ENCODE measurements around the gene OR14K1.
"Not testable (repeated sequence)": the region's sequence is repeated elsewhere in the genome, so short reads cannot be mapped to it uniquely, and the experiment has no call there.

DNA sequence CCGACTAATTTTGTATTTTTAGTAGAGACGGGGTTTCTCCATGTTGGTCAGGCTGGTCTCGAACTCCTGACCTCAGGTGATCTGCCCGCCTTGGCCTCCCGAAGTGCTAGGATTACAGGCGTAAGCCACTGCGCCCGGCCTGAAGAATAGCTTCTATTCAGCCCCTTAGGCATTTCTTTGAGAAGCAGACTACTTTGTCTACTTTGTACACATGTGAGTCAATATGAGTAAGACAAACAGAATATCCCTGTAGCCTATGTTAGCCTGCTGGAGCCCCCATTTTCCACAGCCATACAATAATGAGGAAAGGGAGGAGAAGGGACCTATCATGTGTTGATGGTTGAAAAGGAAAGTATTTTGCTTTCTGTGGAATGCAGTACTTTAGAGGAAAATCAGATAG lies 27.7 kb upstream of the OR14K1 start:
- TF ChIP-seq CTCF, POLR2A, POLR2AphosphoS5 (IDR thresholded peaks at IDR 0.05): not testable (repeated sequence)

Measured in transverse colon (tissue), 4 donors.